ENCODE data around the gene TSPYL1.
"Not testable (repeated sequence)": the region's sequence is repeated elsewhere in the genome, so short reads cannot be mapped to it uniquely, and the experiment has no call there.

TSPYL1 gene

DNA sequence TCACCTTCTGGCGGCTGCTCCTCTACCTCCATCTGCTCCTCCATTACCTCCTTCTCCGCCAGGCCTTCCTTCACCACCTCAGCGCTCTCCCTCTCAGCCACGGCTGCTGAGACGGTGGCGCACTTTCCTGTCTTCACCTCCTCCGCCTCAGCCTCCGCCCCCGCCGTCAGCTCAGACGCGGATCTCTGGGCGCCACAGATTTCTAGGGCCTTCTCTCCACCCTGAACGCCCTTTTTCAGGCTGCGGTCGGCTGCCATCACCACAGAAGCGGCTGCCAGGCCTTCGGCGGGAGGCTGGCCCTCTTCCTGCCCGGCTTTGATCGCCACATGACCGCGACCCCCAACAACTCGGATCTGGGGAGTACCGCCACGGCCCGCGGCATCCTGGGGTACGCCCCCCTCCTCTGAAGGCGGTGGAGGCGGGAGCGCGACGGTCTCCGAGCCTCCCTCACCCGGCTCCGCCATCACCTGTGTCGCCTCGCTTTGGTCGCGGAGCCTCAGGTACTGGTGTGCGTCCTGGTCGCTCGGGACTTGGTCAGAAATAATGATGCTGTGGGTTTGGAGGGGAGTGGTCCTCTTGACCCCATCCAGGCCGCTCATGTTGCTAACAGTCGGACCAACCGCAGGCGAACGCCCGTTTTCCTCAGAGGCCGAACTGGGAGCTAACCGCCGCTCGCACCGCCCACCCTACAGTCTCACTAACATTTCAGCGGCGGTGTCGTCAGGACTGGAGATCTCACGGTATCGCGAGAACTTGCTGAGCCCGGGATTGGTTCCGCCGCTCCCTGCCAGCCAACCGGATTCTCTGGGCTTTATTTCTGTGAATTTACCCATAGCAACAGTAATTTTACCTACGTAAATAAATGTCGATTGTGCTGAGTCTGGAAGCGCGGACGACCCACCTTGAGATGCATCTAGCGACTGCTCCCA lies at the start of gene TSPYL1:
Gene TSPYL1 (minus strand): TSS at position 699 of the 929 bp plus-strand sequence. CDS start 100 bp downstream, at position 599.
- peak; percentile 91 for DNase-seq

DNA sequence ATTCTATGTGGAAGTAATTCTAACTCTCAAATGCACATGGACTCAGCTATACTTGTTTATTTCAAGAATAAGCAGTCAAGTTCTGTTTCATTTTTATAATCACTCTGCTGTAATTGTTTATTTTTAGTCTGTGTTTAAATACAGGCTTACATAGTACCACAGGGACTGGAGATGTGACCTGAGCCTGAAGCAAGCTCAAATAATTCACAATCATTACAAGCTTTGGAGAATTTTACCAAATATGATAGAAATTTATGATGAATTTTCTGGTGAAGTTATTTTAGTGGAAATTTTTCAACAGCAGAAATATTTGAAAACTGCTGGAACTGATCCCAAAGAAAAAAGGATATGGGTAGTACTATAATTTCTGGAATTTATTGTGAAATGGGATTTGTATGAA lies 49.4 kb upstream of the TSPYL1 start:
- DNase-seq = no peak

DNA sequence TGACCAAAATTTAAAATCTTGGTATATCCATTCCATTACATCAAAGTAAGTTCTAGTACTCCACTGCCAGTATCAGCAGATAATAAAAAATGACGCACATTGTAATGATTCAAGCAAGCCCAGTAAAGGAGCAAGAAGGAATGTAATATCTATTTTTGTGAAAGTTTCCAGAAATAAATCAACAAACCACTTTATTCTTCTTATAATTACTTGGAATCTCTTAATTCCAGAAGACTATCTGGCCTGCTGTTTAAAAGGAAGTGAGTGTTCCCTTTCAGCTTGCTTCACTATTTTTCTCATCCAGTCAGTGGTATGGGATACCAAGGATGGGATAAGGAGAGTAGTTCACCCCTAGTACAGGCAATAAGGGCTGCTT lies 48.8 kb upstream of the TSPYL1 start:
- DNase-seq = no peak

DNA sequence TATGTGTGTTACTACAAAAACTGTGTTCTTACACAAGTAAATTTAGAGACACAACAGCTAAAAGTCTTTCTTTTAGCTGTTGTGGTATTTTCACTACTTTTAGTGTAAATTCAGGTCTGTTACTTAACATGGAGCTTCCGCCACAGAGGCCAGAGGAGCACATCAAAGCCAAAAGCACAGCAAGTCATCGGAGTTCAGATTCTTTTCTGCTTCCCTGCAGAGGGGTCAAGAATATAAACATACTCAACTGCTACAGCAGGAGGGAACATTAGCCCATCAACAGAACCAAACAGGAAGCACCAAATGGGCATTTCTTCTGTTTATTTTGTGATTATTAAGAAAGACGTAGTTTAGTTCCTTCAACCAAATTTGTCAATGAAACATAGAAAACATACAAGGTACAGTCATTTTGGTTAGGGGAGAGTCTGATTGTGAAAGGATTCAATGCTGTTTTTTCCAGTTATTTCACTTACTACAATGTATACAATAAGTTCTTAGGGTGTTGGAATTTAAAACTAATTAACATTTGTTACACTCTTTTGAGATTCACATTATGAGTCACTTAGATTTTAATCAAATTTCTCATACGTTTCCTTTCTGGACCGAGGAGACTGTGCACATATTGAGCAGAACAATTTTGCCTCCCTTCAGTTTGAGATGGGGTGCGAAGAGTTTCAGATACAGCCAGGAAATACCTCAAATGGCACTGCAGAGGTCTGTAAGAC lies 48.2 kb upstream of the TSPYL1 start:
- no peak for DNase-seq

DNA sequence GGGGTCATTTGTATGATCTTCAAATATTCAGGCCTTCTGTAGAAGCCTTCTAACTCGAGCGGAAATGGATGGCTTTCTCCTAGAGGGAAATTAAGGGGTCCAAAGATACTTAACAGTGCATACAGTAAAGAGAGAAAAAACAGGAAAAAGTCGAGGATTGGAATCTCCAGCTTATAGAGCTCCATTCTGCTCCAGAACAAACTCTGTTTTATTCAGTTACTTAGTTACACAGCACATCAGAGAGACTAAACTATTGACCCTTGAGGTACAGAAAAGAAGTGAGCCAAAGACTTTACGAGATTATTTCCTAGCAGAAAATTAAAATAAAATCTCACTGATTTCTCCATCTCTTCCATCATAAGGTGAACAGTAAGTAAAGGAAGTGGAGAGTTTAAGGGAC lies 47.3 kb upstream of the TSPYL1 start:
- DNase-seq = no peak

DNA sequence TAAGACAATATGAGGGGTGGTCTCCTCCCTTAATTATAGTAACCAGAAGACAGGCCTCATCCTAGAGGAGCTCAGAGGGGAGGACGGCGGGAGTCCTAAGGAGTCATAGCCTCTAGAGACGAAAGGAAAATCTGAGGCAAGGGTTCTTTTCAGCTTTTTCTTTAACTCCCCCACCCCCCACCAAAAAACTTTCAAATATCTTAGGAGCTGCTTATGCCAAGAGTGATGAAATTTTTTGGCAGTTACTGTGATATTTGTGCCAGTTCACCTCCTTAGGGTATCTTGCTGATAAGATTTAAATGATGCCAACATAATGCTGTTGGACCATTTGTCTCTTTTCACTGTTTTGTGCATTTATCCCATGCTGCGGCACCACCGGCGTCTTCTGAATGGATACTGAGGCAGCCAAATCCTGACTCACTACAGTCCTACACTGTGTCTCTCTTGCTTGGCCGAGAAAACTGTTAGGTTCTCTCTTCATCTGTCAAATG lies 46.5 kb upstream of the TSPYL1 start:
- DNase-seq = no peak

- not testable (repeated sequence) for DNase-seq
Observed at GRCh38 chr6:116325634-116326132, 46.0 kb upstream of the TSPYL1 start.

DNA sequence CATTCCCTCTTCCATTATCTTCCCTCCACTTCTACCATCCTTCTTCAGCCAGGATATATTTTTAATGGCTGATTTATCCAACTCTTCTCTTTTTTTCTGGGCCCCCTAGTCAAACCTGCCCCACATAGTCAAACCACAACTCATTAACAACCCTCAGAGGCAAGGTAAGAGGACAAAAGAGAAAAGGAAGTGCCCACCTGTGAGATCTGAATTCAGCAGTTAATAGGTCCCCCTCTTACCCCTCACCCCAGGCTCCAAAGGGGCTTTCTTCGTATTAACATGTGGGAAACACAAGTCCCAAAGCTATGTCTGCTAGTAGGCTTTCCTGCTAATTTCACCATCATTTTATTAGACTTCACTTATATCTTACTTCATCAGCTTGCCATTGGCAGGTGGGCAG lies 44.1 kb upstream of the TSPYL1 start:
- no peak for DNase-seq

GRCh38 chr6:116321933-116322332 lies 42.2 kb upstream of the TSPYL1 start:
- not testable (repeated sequence) for DNase-seq

DNA sequence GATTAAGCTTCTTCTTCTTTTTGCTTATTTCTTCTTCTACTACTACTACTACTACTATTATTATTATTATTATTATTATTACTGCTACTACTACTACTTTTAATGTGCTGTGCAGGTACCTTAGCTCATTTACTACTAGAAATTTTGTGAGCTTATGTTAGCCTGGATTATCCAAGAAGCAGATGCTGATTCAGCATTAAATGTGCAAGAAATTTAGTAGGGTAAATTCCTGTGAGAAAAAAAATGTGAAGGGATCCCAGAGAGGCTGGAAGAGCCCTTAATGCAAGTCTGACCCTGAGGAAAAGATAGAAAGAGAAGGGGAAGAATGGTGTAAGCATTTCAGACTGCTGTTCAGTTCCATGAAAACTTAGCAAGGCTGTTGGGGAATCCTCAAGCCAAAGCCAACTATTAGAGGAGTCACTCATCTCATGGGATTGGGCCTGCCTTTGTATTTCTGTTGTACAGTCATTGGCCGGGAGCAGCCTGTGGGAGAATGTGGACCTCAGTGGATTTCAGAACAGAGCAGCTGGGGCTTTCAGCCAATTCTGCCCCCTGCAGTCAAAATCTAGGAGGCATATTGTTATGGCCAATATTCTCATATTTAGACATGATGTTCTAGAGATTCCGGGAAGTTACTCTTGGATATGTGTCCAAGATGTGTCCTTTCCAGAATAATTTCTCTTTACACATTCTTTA lies 37.2 kb upstream of the TSPYL1 start:
- no peak for DNase-seq

DNA sequence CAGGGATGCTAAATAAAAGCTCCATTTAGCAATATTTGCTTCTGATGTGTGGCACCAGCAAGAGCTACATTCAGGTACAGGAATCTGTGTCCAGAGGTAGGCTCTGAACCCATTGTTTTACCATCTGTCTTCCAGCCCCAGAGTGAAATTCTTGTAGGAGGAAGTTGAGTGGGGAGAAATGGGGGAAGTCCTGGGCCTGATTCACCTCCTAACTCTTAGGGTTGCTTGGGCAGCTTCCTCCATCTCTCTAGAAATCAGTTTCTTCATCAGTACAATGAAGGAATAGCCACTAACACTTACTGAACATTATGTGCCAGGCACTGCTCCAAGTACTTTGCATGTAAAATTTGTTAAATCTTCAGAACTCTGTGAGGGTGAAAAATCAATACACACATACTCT lies 35.1 kb upstream of the TSPYL1 start:
- DNase-seq = no peak

- DNase-seq = no peak
Observed at GRCh38 chr6:116314218-116314617, 34.5 kb upstream of the TSPYL1 start.

DNA sequence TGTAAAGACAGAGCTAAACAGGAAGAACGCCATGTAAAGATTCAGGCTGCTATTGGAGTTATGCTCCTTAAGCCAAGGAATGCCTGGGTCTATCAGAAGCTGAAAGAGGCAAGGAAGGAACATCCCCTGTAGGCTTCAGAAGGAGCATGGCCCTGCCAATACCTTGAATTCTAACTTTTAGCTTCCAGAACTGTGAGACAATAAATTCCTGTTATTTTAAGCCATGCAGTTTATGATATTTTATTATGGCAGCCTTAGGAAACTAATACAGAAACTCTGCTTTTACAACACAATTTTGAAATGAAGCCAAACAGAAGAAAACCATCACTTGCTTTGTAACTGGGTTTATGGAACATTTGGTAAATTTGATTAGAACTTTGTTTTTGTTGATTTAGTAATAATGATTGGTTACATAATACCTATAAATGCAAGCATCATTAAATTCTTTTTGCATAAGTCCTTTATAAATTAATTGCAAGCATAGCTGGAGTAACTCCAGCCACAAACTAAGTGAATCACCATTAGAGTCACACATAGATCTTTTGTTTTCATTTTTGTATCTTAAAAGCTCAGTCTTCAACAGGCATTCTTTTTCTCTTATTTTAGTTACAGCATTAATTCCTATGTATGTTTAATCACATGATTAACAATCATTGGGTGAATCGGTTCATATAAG lies 33.5 kb upstream of the TSPYL1 start:
- no peak for DNase-seq

DNA sequence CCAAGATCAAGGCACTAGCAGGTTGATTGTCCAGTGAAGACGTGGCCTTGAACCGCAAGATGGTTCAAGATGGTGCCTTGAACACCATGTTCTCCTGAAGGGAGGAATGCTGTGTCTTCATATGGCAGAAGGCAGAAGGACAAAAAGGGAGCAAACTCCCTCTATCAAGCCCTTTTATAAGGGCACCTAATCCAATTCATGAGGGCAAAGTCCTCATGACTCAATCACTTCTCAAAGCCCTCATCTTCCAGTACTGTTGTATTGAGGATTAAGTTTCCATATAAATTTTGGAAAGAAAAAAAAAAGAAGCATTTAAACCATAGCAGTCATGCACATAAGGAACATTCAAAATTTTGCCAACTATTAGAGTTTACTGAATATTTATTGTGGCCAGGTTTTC lies 29.9 kb upstream of the TSPYL1 start:
- DNase-seq = no peak

- no peak for DNase-seq
Observed at GRCh38 chr6:116309001-116309400, 29.3 kb upstream of the TSPYL1 start.

DNA sequence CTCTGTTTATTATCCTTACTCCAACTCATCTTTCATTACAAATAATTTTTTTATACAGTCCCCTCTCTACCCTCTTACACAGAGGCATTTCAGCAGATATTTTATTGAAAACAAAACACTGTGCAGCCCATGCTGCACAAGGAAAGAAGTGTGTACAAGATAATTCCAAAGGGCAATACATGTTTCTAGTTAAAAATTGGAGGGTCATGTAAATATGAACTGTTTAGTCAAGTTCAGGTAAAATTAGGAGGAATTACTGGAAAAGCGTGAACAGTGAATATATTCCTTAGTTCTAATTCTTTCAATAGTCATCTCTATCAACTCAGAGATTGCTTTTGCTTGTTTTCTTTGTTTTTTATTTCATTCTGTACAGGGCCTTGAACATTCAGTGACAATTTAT lies 27.9 kb upstream of the TSPYL1 start:
- DNase-seq = no peak

DNA sequence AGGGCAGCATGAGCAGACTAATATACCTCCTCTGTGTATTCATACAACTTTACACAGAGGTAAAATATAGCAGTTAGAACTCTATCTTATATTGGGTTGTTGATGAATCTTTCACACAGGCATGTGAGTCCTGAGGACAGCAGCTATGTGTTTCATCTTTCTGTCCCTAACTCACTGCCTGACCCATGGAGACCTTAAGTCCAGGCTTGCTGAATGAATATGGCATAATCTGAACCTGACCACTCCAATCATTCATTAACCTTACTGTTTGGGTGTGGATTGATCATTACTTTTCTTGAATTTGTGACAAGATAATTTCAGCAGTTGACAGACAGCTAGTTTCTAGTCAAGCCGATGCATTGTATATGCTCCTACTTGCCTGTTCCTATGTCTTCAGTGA lies 27.3 kb upstream of the TSPYL1 start:
- DNase-seq = no peak

DNA sequence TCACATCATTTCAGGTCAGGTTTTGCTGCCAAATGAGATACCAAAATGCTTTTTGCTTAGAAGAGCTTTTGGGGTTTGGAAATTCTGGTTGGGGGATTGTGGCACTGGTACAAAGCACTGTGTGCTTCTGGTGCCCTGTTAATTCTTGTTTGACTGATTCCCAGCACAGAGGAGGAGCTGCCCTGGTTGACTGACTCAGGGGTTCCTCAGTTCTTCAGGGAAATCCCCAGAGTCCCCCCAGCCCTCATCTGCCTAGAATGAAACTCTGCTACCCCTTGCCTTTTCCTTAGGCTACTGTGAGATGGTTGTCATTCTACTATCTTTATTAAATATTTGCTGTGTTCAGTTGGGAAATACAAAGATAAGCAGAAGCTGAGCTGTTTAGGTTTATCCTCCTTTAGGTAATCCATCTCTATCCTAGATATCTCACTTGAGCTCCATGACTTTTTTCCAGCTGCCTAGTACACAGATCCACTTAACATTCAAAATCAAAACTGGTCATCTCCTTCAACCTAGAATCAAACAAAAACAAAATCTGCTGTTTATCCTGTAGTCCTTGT lies 24.9 kb upstream of the TSPYL1 start:
- no peak for DNase-seq

GRCh38 chr6:116301104-116301503 lies 21.4 kb upstream of the TSPYL1 start:
- no peak for DNase-seq

DNA sequence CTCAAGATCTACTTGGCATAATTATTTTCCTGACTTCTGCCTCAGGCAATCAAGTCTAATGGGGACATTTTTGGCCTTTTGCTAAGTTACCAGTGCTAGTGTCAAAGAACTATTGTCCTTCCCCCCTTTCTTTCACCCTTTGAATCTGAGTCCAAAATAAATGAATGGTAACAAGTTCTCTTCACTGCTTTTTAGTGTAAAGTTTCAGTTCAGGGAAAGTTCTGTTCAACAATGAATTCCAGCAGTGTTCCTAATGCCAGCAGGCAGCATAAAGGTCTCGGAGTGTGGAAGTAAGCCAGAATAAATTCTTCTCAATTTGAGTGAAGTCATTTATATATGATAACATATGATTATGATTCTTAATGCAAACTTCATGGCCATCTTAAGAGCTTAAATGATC lies 20.8 kb upstream of the TSPYL1 start:
- no peak for DNase-seq

- DNase-seq = no peak
Observed at GRCh38 chr6:116298973-116299372, 19.2 kb upstream of the TSPYL1 start.

- DNase-seq = no peak
Observed at GRCh38 chr6:116298273-116298672, 18.5 kb upstream of the TSPYL1 start.

All from activated T-cell treated with anti-CD3 and anti-CD28 coated beads for 4 hours (primary cell).